Omental fat pad (tissue), 4 donors: ENCODE results near the gene ZNRF4. TPM values are rescaled to one million over a fixed set of nuclear protein-coding genes. Genes with fewer than 3 reads are reported as not detected.
"Not testable (repeated sequence)": the region's sequence is repeated elsewhere in the genome, so short reads cannot be mapped to it uniquely, and the experiment has no call there.

Experiments
- ATAC-seq: fragments of 150-250 bp; one replicate; pipeline ENCODE4 v1.9.1; 2016; ENCODE audit warnings: mild to moderate bottlenecking, moderate library complexity; ENCODE audit not compliant: low FRiP score
- DNase-seq: peaks from one replicate; pipeline ENCODE4 v3.0.0-alpha.2; 2019; ENCODE audit warnings: low spot score
- CTCF ChIP-seq, 3 donors: fragments of 450-650 bp; IDR thresholded peaks; one replicate each; pipeline ENCODE4 v1.5.1; 2016 to 2017; ENCODE audit warnings: antibody characterized with exemption in 3 of 3, mild to moderate bottlenecking in 3 of 3, moderate library complexity in 2 of 3
- total RNA-seq, 4 donors: library from RNA; depleted of rRNA; stranded (reverse); fragments of >200 nt; gene quantifications; one replicate each; pipeline ENCODE4 v1.1.0, GENCODE V29; 2016

Gene ZNRF4
- total RNA-seq, 4 donors from 2014 or later = not detected

DNA sequence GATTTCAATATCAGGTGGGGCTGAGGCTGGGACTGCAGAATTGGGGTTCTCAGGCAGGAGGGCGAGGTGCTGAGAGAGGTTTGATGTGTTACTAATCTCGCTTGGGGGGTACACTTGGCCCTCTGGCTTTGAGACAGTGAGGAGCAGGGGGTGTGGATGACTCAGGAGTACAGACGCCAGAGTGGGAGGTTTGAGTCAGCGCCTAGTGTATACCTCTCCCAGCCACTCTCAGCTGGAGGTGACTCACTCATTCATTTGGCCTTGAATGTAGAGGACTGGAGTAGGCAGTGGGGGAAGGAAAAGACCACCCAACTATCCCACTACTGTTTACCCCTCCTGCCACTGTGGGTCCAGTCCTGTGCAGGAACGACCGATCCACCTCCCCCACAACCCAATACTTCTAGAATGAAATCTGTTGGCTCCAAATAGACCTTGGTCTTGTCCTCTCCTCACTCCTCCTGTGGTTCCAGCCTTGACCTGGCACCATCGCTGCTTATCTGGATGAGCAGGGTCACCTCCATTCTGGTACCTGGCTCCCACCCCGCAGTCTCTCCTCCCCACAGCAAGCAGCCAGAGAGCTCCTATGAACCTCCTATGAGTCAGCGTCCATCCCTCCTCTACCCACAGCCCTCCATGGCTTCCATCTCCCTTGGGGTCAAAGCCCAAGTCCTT, 20.1 kb upstream of the ZNRF4 start:
- ATAC-seq (peak; percentile 89), DNase-seq (no peak)
- TF ChIP-seq CTCF (IDR thresholded peaks at IDR 0.05) = no peak

GRCh38 chr19:5435642-5436017, 19.6 kb upstream of the ZNRF4 start:
- no peak for TF ChIP-seq CTCF (IDR thresholded peaks at IDR 0.05)
- DNase-seq = no peak
- no peak for ATAC-seq

DNA sequence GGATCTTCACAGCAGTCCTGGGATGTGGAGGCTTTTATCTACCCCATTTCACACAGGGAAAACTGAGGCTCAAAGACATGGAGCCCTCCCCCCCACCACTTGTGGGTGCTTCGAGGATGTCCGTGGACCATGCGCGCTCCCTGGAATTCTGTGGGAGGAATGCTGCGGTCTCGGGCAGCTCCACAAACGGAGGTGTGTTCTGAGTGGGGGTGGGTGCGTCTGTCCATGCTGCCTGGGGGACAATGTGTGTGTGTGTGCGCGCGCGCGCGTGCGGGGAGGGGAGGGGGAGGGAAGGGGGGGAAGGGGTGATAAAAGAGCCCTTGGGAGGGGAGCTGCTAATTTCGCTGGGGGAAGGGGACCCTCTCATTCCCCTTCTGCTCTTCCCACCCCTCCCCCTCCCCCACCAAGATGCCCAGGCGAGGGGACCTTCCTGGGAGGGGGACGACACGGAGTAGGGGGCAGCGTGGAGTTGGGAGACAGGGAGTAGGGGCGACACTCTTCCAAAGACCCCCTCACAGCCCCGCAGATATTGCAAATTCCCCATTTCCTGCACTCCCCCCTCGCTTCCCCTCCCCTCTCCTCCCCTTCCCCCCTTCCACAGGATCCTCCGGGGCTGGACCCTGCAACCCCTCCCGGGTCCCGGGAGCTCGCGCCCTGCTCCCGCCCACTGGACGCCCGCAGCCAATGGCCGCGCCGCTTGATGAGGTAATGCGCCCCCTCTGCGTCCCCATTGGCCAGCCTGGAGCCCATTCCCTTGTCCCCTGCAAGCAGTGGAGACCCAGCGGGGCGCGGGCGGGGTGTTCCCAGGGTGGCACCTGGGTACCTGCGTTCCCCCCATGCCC, 18.9 kb upstream of the ZNRF4 start:
- no peak for TF ChIP-seq CTCF (IDR thresholded peaks at IDR 0.05)
- DNase-seq (no peak), ATAC-seq (no peak)

GRCh38 chr19:5436948-5437306, 18.3 kb upstream of the ZNRF4 start:
- DNase-seq (no peak), ATAC-seq (no peak)
- no peak for TF ChIP-seq CTCF (IDR thresholded peaks at IDR 0.05)

DNA sequence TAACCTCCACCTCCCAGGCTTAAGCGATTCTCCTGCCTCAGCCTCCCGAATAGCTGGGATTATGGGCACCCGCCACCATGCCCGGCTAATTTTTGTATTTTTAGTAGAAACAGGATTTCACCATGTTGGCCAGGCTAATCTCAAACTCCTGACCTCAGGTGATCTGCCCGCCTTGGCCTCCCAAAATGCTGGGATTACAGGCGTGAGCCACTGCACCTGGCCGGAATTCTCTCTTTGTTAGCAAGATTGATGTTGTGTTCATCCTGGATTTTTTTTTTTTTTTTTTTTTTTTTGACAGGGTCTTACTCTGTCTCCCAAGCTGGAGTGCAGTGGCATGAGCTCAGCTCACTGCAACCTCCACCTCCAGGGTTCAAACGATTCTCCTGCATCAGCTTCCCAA, 16.5 kb upstream of the ZNRF4 start:
- not testable (repeated sequence) for ATAC-seq

DNA sequence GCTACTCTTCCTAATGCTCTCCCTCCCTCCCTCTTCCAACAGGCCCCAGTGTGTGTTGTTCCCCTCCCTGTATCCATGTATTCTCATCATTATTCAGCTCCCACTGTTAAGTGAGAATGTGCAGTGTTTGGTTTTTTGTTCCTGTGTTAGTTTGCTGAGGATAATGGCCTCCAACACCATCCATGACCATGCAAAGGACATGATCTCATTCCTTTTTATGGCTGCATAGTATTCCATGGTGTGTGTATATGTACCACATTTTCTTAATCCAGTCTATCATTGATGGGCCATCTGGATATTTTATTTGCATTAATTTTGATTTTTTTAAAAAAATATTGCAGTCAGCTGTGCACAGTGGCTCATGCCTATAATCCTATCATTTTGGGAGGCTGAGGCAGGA, 15.8 kb upstream of the ZNRF4 start:
- DNase-seq (no peak), ATAC-seq (no peak)
- TF ChIP-seq CTCF (IDR thresholded peaks at IDR 0.05) = no peak

More for the DNA sequence above, 16.5 kb upstream of the ZNRF4 start:
- DNase-seq = not testable (repeated sequence)

DNA sequence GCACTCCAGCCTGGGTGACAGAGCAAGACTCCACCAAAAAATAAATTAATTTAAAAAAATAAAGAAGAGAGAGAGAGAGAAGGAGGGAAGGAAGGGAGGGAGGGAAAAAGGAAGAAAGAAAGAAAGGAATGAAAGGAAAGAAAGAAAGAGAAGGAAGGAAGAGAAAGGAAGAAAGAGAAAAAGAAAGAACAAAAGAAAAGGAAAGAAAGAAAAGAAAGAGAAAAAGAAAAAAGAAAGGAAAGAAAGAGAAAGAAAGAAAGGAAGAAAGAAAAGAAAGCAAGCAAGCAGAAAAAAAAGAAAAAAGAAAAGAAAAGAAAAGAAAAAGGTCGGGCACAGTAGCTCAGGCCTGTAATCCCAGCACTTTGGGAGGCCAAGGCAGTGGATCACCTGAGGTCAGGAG, 14.9 kb upstream of the ZNRF4 start:
- ATAC-seq = no peak
- no peak for DNase-seq
- no peak for TF ChIP-seq CTCF (IDR thresholded peaks at IDR 0.05)
